Panc1 (cell line): ENCODE data around the gene EIF4G3.

Experiments
- CTCF ChIP-seq: fragments of 450-650 bp; IDR thresholded peaks from 2 replicates; pipeline ENCODE4 v1.5.1; 2017; ENCODE audit warnings: mild to moderate bottlenecking
- POLR2AphosphoS5 ChIP-seq: IDR thresholded peaks from 2 replicates; pipeline ENCODE4 v1.6.1; 2012; ENCODE audit warnings: mild to moderate bottlenecking, low read depth, low read length, moderate library complexity
- REST ChIP-seq, 2 experiments: IDR thresholded peaks; 2 replicates each; pipeline ENCODE4 v1.6.1; 2011 to 2012; ENCODE audit warnings: low read depth in 2 of 2, control low read depth in 1 of 2, low read length in 1 of 2, mild to moderate bottlenecking in 1 of 2, moderate library complexity in 1 of 2; ENCODE audit not compliant: insufficient read depth in 1 of 2

GRCh38 chr1:20760322-20760721, 416.4 kb downstream of the EIF4G3 start:
- TF ChIP-seq CTCF (no peak), POLR2AphosphoS5 (no peak), REST (IDR thresholded peaks at IDR 0.05; ENCODE audit: insufficient read depth in 1 of 2, low read depth in 2 of 2, low read length in 1 of 2) (no peak)
